HG03135 (cell line): ENCODE data around the gene DISP2.

ENCODE experiments used
- ATAC-seq: cut with Tn5 transposase; IDR thresholded peaks from one replicate; pipeline ENCODE4 v1.9.1; 2021; ENCODE audit warnings: mild to moderate bottlenecking, moderate library complexity; ENCODE audit not compliant: unreplicated experiment

Gene DISP2

GRCh38 chr15:40325188-40325587 lies 32.8 kb upstream of the DISP2 start:
- ATAC-seq = no peak

GRCh38 chr15:40325700-40326099 lies 32.3 kb upstream of the DISP2 start:
- ATAC-seq = no peak

GRCh38 chr15:40327457-40327856 lies 30.6 kb upstream of the DISP2 start:
- no peak for ATAC-seq

GRCh38 chr15:40328176-40328575 lies 29.8 kb upstream of the DISP2 start:
- ATAC-seq = no peak

- ATAC-seq = no peak
Observed at GRCh38 chr15:40328751-40329150, 29.3 kb upstream of the DISP2 start.

GRCh38 chr15:40329804-40330203 lies 28.2 kb upstream of the DISP2 start:
- ATAC-seq = no peak

GRCh38 chr15:40330368-40330836 lies 27.6 kb upstream of the DISP2 start:
- no peak for ATAC-seq

- ATAC-seq = no peak
Observed at GRCh38 chr15:40331026-40331425, 27.0 kb upstream of the DISP2 start.

- no peak for ATAC-seq
Observed at GRCh38 chr15:40331637-40332036, 26.4 kb upstream of the DISP2 start.

- no peak for ATAC-seq
Observed at GRCh38 chr15:40332113-40332781, 25.8 kb upstream of the DISP2 start.

GRCh38 chr15:40333922-40334492 lies 24.0 kb upstream of the DISP2 start:
- ATAC-seq = no peak

GRCh38 chr15:40334541-40334940 lies 23.5 kb upstream of the DISP2 start:
- ATAC-seq = no peak

- ATAC-seq = no peak
Observed at GRCh38 chr15:40334941-40335795, 22.9 kb upstream of the DISP2 start.

- no peak for ATAC-seq
Observed at GRCh38 chr15:40335938-40336743, 21.9 kb upstream of the DISP2 start.

GRCh38 chr15:40336744-40337122 lies 21.3 kb upstream of the DISP2 start:
- no peak for ATAC-seq

GRCh38 chr15:40337597-40337996 lies 20.4 kb upstream of the DISP2 start:
- ATAC-seq = no peak

GRCh38 chr15:40338041-40338657 lies 19.9 kb upstream of the DISP2 start:
- ATAC-seq = no peak

- ATAC-seq = no peak
Observed at GRCh38 chr15:40338921-40339620, 18.9 kb upstream of the DISP2 start.

- no peak for ATAC-seq
Observed at GRCh38 chr15:40339621-40339945, 18.4 kb upstream of the DISP2 start.

- ATAC-seq = no peak
Observed at GRCh38 chr15:40340038-40340739, 17.8 kb upstream of the DISP2 start.
